Measurements from ENCODE around the gene IGF1. TPM values are rescaled to one million over a fixed set of nuclear protein-coding genes. Genes with fewer than 3 reads are reported as not detected.

The IGF1 gene
- total RNA-seq, 4 donors from 2014 or later = 50.0 to 262 (median 78.1) TPM

GRCh38 chr12:102465762-102466560, 14.4 kb downstream of the IGF1 start:
- Histone ChIP-seq H3K27me3 (no peaks in the 10 kb centered on the region), H3K4me1 (peaks cover 0 to 9% (median 0%) of the 10 kb centered on the region in 4 donors), H3K4me3 (no peak overlapping the region), H3K36me3 (no peaks in the 10 kb centered on the region), H3K9me3 (no peaks in the 10 kb centered on the region), H3K27ac (no peak overlapping the region)
- 73 to 92% methylated on average over 9 of the region's 9 CpGs for WGBS, 2 donors
- TF ChIP-seq EP300 (IDR thresholded peaks at IDR 0.05) (no peak), POLR2A (IDR thresholded peaks at IDR 0.05) (no peak)
- TF ChIP-seq, protein P1, sequence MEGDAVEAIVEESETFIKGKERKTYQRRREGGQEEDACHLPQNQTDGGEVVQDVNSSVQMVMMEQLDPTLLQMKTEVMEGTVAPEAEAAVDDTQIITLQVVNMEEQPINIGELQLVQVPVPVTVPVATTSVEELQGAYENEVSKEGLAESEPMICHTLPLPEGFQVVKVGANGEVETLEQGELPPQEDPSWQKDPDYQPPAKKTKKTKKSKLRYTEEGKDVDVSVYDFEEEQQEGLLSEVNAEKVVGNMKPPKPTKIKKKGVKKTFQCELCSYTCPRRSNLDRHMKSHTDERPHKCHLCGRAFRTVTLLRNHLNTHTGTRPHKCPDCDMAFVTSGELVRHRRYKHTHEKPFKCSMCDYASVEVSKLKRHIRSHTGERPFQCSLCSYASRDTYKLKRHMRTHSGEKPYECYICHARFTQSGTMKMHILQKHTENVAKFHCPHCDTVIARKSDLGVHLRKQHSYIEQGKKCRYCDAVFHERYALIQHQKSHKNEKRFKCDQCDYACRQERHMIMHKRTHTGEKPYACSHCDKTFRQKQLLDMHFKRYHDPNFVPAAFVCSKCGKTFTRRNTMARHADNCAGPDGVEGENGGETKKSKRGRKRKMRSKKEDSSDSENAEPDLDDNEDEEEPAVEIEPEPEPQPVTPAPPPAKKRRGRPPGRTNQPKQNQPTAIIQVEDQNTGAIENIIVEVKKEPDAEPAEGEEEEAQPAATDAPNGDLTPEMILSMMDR (IDR thresholded peaks at IDR 0.05) = no peak
- DNase-seq (ENCODE audit: low spot score in 2 of 2) = no peak

- Histone ChIP-seq H3K9me3 (no peaks in the 10 kb centered on the region), H3K27ac (peak overlapping the region in 1 of 4 donors; percentile 21), H3K4me1 (peaks cover 0 to 3% (median 0%) of the 10 kb centered on the region in 4 donors), H3K27me3 (no peaks in the 10 kb centered on the region), H3K36me3 (no peaks in the 10 kb centered on the region), H3K4me3 (no peak overlapping the region)
- 64 to 85% methylated on average over 2 of the region's 2 CpGs for WGBS, 2 donors
- TF ChIP-seq POLR2A (IDR thresholded peaks at IDR 0.05) = no peak
- TF ChIP-seq, protein P1 (IDR thresholded peaks at IDR 0.05) = no peak
- no peak for TF ChIP-seq EP300 (IDR thresholded peaks at IDR 0.05)
- DNase-seq (ENCODE audit: low spot score in 2 of 2) = no peak
These were observed 16.6 kb downstream of the IGF1 start for GRCh38 chr12:102463659-102464249.

- TF ChIP-seq, protein P1 (IDR thresholded peaks at IDR 0.05) = no peak
- TF ChIP-seq POLR2A (IDR thresholded peaks at IDR 0.05) (no peak), EP300 (IDR thresholded peaks at IDR 0.05) (no peak)
- no peak for DNase-seq (ENCODE audit: low spot score in 2 of 2)
- WGBS, 2 donors = 55 to 60% methylated on average over 8 of the region's 8 CpGs
- Histone ChIP-seq H3K27me3 (no peaks in the 10 kb centered on the region), H3K27ac (peak overlapping the region in 1 of 4 donors; percentile 21), H3K9me3 (no peaks in the 10 kb centered on the region), H3K4me3 (no peak overlapping the region), H3K4me1 (peaks cover 0 to 3% (median 0%) of the 10 kb centered on the region in 4 donors), H3K36me3 (no peaks in the 10 kb centered on the region)
These were observed 17.4 kb downstream of the IGF1 start for GRCh38 chr12:102462795-102463465.

DNA sequence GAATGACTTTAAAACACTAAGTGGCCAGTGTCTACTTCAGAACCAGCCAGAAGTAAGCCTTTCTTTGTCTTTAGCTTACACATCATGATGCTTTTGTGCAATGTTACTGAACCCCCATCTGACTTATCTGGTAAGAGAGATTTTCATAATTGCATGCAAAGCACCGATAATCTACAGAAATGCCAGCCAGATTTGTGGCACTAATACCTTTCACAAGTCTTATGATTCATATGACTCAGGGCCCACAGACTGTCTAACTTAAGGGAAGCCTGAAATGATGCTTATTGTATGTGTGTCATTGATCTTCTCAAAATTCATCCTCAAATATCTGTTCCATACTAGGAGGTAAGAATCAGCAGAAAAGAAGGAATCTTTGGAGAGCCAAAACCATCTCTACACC, 18.0 kb downstream of the IGF1 start:
- H3K36me3 ChIP-seq = no peaks in the 10 kb centered on the region
- no peaks in the 10 kb centered on the region for H3K9me3 ChIP-seq
- WGBS, 2 donors = 89 to 91% methylated on average over 1 of the region's 1 CpG
- no peak overlapping the region for H3K27ac ChIP-seq
- TF ChIP-seq POLR2A (IDR thresholded peaks at IDR 0.05) (no peak), EP300 (IDR thresholded peaks at IDR 0.05) (no peak)
- TF ChIP-seq, protein P1 (IDR thresholded peaks at IDR 0.05) = no peak
- H3K4me3 ChIP-seq = no peak overlapping the region
- no peaks in the 10 kb centered on the region for H3K27me3 ChIP-seq
- no peak for DNase-seq (ENCODE audit: low spot score in 2 of 2)
- peaks cover 0 to 3% (median 0%) of the 10 kb centered on the region in 4 donors for H3K4me1 ChIP-seq

Measured in tibial nerve (tissue), 4 donors.